Ovary (tissue), 3 donors: ENCODE measurements around the gene CACNA2D3.

Source experiments
- POLR2A ChIP-seq: fragments of 450-650 bp; IDR thresholded peaks from one replicate; pipeline ENCODE4 v1.6.1; 2017; ENCODE audit warnings: antibody characterized with exemption, mild to moderate bottlenecking, moderate library complexity
- TF ChIP-seq, protein P1 (sequence below), 3 donors: fragments of 450-650 bp in 2 of 3; fragments of 200-600 bp in 1 of 3; IDR thresholded peaks; one replicate each; pipeline versions ENCODE4 v1.5.1 to v1.8.0; 2016 to 2022; ENCODE audit warnings: antibody characterized with exemption in 3 of 3, mild to moderate bottlenecking in 1 of 3
- donor health status: DM: no; HTN: no; CAD: no.

DNA sequence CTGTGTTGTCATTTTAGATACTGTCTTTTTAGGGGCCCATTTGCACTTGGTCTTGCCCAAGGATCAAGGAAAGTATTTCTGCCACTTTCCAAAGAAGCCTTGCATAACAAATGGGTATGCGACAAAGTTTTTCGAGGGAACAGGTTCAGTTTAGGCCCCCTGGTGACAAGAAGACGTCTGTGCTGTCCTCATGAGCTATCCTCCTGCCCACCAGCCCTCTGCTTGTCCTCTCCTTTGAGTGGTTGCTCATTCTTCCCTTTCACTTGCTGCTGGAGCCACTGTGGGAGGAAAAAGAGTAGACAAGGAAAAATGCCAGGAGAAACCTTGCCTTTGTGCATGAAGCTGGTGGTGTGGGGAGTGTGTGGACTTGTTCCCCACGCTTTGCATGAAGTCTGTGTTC, 171.9 kb downstream of the CACNA2D3 start:
- no peak for TF ChIP-seq POLR2A
- TF ChIP-seq, protein P1, sequence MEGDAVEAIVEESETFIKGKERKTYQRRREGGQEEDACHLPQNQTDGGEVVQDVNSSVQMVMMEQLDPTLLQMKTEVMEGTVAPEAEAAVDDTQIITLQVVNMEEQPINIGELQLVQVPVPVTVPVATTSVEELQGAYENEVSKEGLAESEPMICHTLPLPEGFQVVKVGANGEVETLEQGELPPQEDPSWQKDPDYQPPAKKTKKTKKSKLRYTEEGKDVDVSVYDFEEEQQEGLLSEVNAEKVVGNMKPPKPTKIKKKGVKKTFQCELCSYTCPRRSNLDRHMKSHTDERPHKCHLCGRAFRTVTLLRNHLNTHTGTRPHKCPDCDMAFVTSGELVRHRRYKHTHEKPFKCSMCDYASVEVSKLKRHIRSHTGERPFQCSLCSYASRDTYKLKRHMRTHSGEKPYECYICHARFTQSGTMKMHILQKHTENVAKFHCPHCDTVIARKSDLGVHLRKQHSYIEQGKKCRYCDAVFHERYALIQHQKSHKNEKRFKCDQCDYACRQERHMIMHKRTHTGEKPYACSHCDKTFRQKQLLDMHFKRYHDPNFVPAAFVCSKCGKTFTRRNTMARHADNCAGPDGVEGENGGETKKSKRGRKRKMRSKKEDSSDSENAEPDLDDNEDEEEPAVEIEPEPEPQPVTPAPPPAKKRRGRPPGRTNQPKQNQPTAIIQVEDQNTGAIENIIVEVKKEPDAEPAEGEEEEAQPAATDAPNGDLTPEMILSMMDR (IDR thresholded peaks at IDR 0.05), result no peak
